Vagina (tissue), 2 donors: Measurements from ENCODE around the gene IZUMO1. TPM values are rescaled to one million over a fixed set of nuclear protein-coding genes. Genes with fewer than 3 reads are reported as not detected.

Experiments used
- DNase-seq, 2 donors: peaks; one replicate each; pipeline ENCODE4 v3.0.0-alpha.2; 2017; ENCODE audit errors: extremely low spot score in 2 of 2
- H3K27ac ChIP-seq: fragments of 200-600 bp; sonication (generic); one replicate; pipeline ENCODE4 v1.5.1; 2019
- H3K27me3 ChIP-seq: fragments of 200-600 bp; sonication (generic); one replicate; pipeline ENCODE4 v1.5.1; 2019
- H3K36me3 ChIP-seq, 2 donors: fragments of 200-600 bp; sonication (generic); one replicate each; pipeline ENCODE4 v1.5.1; 2017 to 2019
- H3K4me1 ChIP-seq: fragments of 200-600 bp; sonication (generic); one replicate; pipeline ENCODE4 v1.5.1; 2019
- H3K4me3 ChIP-seq, 2 donors: fragments of 200-600 bp; sonication (generic); 1 replicate in 1 of 2; 2 replicates in 1 of 2; pipeline ENCODE4 v1.5.1; 2016 to 2019
- H3K9me3 ChIP-seq: fragments of 200-600 bp; sonication (generic); one replicate; pipeline ENCODE4 v1.5.1; 2019
- CTCF ChIP-seq, 3 experiments: fragments of 450-650 bp in 2 of 3; fragments of 200-600 bp in 1 of 3; sonication (generic) in 1 of 3; IDR thresholded peaks; one replicate each; pipeline ENCODE4 v1.5.1; 2017 to 2019; ENCODE audit warnings: antibody characterized with exemption in 3 of 3, mild to moderate bottlenecking in 2 of 3, moderate library complexity in 2 of 3
- POLR2A ChIP-seq, 2 donors: fragments of 450-650 bp; IDR thresholded peaks; one replicate each; pipeline ENCODE4 v1.6.1; 2017; ENCODE audit warnings: antibody characterized with exemption in 2 of 2, mild to moderate bottlenecking in 2 of 2, moderate library complexity in 2 of 2
- POLR2AphosphoS5 ChIP-seq, 2 donors: sonication (generic); formaldehyde crosslinking; IDR thresholded peaks; one replicate each; pipeline ENCODE4 v1.9.0; 2017; ENCODE audit warnings: antibody characterized with exemption in 2 of 2, mild to moderate bottlenecking in 2 of 2, low read depth in 1 of 2; ENCODE audit not compliant: insufficient read depth in 1 of 2
- intact Hi-C: fragments of 100-400 bp; cut with DNase I; formaldehyde crosslinking; loops from one replicate; pipeline ENCODE4 v1.15.1; 2023
- total RNA-seq: library from RNA; depleted of rRNA; stranded (reverse); fragments of >200 nt; gene quantifications from one replicate; pipeline ENCODE4 v1.2.3, GENCODE V29; 2016

The IZUMO1 gene
- total RNA-seq, 1 donor from 2014 or later = 2.2 TPM

DNA sequence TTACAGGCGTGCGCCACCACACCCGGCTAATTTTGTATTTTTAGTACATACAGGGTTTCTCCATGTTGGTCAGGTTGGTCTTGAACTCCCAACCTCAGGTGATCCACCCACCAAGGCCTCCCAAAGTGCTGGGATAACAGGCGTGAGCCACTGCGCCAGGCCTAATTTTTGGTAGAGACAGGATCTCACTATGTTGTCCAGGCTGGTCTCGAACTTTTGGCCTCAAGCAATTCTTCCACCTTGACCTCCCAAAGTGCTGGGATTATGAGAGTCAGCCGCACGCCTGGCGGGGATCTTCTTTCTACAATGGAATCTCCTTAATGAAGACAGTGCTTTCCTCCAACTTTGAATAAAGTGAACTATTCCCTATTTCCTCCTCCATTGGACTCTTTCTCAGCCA lies 12.1 kb downstream of the IZUMO1 start:
- H3K27me3 ChIP-seq = no peaks in the 10 kb centered on the region
- no peak overlapping the region for H3K27ac ChIP-seq
- intact Hi-C loops = loop anchor here (10.0 kb wide), 1 partner anchor 60 kb away; the partner anchor contains the start of gene NTN5
- no peak for TF ChIP-seq CTCF (IDR thresholded peaks at IDR 0.05)
- no peak for TF ChIP-seq POLR2AphosphoS5 (IDR thresholded peaks at IDR 0.05; ENCODE audit: insufficient read depth in 1 of 2, low read depth in 1 of 2)
- TF ChIP-seq POLR2A (IDR thresholded peaks at IDR 0.05) = no peak
- DNase-seq = no peak
- no peaks in the 10 kb centered on the region for H3K9me3 ChIP-seq
- H3K36me3 ChIP-seq = no peaks in the 10 kb centered on the region
- peaks cover 11% of the 10 kb centered on the region for H3K4me1 ChIP-seq
- H3K4me3 ChIP-seq = no peak overlapping the region

- no peaks in the 10 kb centered on the region for H3K9me3 ChIP-seq
- DNase-seq = no peak
- H3K36me3 ChIP-seq = no peaks in the 10 kb centered on the region
- peaks cover 5% of the 10 kb centered on the region for H3K4me1 ChIP-seq
- no peak overlapping the region for H3K4me3 ChIP-seq
- no peaks in the 10 kb centered on the region for H3K27me3 ChIP-seq
- intact Hi-C loops = loop anchor here (10.0 kb wide), 1 partner anchor 57 kb away; the partner anchor contains the start of gene NTN5
- no peak overlapping the region for H3K27ac ChIP-seq
- TF ChIP-seq POLR2A (IDR thresholded peaks at IDR 0.05) (no peak), CTCF (IDR thresholded peaks at IDR 0.05) (no peak), POLR2AphosphoS5 (IDR thresholded peaks at IDR 0.05; ENCODE audit: insufficient read depth in 1 of 2, low read depth in 1 of 2) (no peak)
Observed at GRCh38 chr19:48731452-48731851, 15.3 kb downstream of the IZUMO1 start.

DNA sequence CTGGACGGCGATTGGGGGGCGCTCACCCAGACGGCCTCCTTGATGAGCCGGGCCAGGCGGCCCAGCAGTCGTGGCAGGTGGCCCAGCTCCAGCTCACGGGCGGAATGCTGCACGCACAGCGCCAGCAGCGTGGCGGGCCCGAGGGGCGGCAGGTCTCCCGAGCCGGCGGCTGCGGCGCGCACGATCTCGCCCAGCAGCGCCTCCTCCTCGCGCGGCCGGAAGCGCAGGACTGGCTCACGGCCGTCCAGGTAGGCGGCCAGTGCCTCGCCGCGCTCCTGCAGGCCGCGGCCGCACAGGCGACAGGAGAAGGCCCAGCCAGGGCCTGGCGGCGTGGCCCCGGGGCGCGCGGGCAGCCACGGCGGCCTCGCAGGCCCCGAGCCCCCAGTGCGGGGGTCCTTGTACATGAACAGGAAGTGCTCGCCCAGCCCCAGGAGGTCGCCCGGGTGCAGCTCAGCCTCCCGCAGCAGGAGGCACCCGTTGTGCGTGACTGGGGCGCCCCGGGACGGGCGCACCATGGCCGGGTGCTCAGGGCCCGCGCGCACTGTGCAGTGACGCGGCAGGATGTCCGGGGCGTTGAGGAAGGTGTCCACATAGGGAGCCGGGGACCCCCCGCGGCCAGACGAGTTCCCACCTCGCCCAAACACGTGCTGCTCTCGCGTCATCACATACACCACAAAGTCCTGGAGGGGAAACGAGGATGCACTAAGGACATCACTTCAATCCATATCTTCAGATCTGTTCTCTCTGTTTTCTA lies 17.6 kb downstream of the IZUMO1 start:
- no peak overlapping the region for H3K27ac ChIP-seq
- no peaks in the 10 kb centered on the region for H3K36me3 ChIP-seq
- TF ChIP-seq CTCF (IDR thresholded peaks at IDR 0.05) = no peak
- TF ChIP-seq POLR2A (IDR thresholded peaks at IDR 0.05) = no peak
- TF ChIP-seq POLR2AphosphoS5 (IDR thresholded peaks at IDR 0.05; ENCODE audit: insufficient read depth in 1 of 2, low read depth in 1 of 2) = no peak
- peak overlapping the region in 1 of 2 donors; percentile 2 for H3K4me3 ChIP-seq
- peaks cover 6% of the 10 kb centered on the region for H3K4me1 ChIP-seq
- H3K9me3 ChIP-seq = no peaks in the 10 kb centered on the region
- no peak for DNase-seq
- intact Hi-C loops = no loop called here
- H3K27me3 ChIP-seq = no peaks in the 10 kb centered on the region

GRCh38 chr19:48726556-48726955 lies 20.2 kb downstream of the IZUMO1 start:
- Histone ChIP-seq H3K36me3 (no peaks in the 10 kb centered on the region), H3K4me3 (no peak overlapping the region), H3K4me1 (peaks cover 6% of the 10 kb centered on the region), H3K27ac (no peak overlapping the region), H3K27me3 (no peaks in the 10 kb centered on the region), H3K9me3 (no peaks in the 10 kb centered on the region)
- DNase-seq = no peak
- intact Hi-C loops = no loop called here
- TF ChIP-seq POLR2AphosphoS5 (IDR thresholded peaks at IDR 0.05; ENCODE audit: insufficient read depth in 1 of 2, low read depth in 1 of 2) = no peak
- TF ChIP-seq POLR2A (IDR thresholded peaks at IDR 0.05) = no peak
- no peak for TF ChIP-seq CTCF (IDR thresholded peaks at IDR 0.05)
